Esophagus squamous epithelium (tissue), 5 donors: ENCODE data around the gene TUB. TPM values are rescaled to one million over a fixed set of nuclear protein-coding genes. Genes with fewer than 3 reads are reported as not detected.

Source experiments
- DNase-seq: peaks from one replicate; lab custom pipeline; 2025; lab: John Stamatoyannopoulos, UW
- H3K27ac ChIP-seq, 4 donors: fragments of 200-600 bp; sonication (generic); one replicate each; pipeline ENCODE4 v1.5.1; 2016 to 2019; ENCODE audit warnings: mild to moderate bottlenecking in 1 of 4
- H3K27me3 ChIP-seq, 4 donors: fragments of 200-600 bp; sonication (generic); 1 replicate in 3 of 4; 2 replicates in 1 of 4; pipeline versions ENCODE4 v1.5.1 to v1.6.0; 2017 to 2021; ENCODE audit warnings: antibody characterized with exemption in 1 of 4
- H3K36me3 ChIP-seq, 3 donors: fragments of 200-600 bp; sonication (generic); one replicate each; pipeline ENCODE4 v1.5.1; 2016 to 2019
- H3K4me1 ChIP-seq, 3 donors: fragments of 200-600 bp; sonication (generic); one replicate each; pipeline ENCODE4 v1.5.1; 2017 to 2019
- H3K4me3 ChIP-seq, 4 donors: fragments of 200-600 bp; sonication (generic); 1 replicate in 3 of 4; 2 replicates in 1 of 4; pipeline ENCODE4 v1.5.1; 2016 to 2019; ENCODE audit warnings: mild to moderate bottlenecking in 2 of 4, moderate library complexity in 1 of 4
- H3K9me3 ChIP-seq, 3 donors: fragments of 200-600 bp; sonication (generic); one replicate each; pipeline ENCODE4 v1.5.1; 2016 to 2019
- POLR2A ChIP-seq, 4 donors: fragments of 450-650 bp; IDR thresholded peaks; one replicate each; pipeline ENCODE4 v1.6.1; 2017; ENCODE audit warnings: antibody characterized with exemption in 4 of 4, mild to moderate bottlenecking in 4 of 4, moderate library complexity in 3 of 4
- WGBS, 2 donors: methylation state at CpG; one replicate each; pipeline ENCODE4 v1.1.5; 2018; 5-methylcytosine and 5-hydroxymethylcytosine counted together
- intact Hi-C: fragments of 100-400 bp; cut with DNase I; formaldehyde crosslinking; loops from one replicate; pipeline ENCODE4 v1.15.0; 2022
- total RNA-seq, 4 donors: library from RNA; depleted of rRNA; stranded (reverse); fragments of >200 nt; gene quantifications; one replicate each; pipeline ENCODE4 v1.1.0, GENCODE V29; 2016
- TF ChIP-seq, protein P1 (sequence below), 6 experiments: fragments of 450-650 bp in 4 of 6; fragments of 200-600 bp in 2 of 6; sonication (generic) in 2 of 6; IDR thresholded peaks; one replicate each; pipeline ENCODE4 v1.5.1; 2016 to 2019; ENCODE audit warnings: antibody characterized with exemption in 6 of 6, mild to moderate bottlenecking in 4 of 6, moderate library complexity in 4 of 6
- donor health status: DM: yes; HTN: yes; CAD: no.

TUB gene
- total RNA-seq, 4 donors from 2014 or later, result 1.7 to 6.1 (median 2.4) TPM

DNA sequence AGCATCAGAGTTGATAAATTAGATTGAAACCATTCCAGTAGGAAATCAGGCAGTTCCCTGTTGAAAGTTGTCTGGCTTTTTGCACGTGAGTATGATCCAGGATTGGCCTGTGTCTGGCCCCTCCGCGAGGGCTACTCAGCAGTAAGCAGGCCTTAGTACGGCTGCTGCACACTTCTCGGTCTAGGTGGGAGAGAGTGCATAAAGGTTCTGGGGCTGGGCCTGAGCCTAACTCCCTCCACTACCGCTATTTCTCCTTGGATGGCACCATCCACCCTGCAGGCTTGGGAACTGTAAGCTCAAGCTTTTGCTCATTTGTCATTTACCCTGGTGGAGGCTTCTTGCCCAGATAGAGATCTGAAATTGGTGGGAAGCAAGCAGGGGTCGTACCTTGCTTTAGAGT, 22.0 kb downstream of the TUB start:
- no peaks in the 10 kb centered on the region for H3K4me1 ChIP-seq
- no peaks in the 10 kb centered on the region for H3K9me3 ChIP-seq
- 70 to 90% methylated on average over 3 to 6 of the region's 7 CpGs for WGBS, 2 donors
- intact Hi-C loops, result no loop called here
- no peak for DNase-seq
- H3K4me3 ChIP-seq, result no peak overlapping the region
- H3K27me3 ChIP-seq, result no peaks in the 10 kb centered on the region
- peaks cover 0 to 76% (median 0%) of the 10 kb centered on the region in 3 donors for H3K36me3 ChIP-seq
- TF ChIP-seq, protein P1, sequence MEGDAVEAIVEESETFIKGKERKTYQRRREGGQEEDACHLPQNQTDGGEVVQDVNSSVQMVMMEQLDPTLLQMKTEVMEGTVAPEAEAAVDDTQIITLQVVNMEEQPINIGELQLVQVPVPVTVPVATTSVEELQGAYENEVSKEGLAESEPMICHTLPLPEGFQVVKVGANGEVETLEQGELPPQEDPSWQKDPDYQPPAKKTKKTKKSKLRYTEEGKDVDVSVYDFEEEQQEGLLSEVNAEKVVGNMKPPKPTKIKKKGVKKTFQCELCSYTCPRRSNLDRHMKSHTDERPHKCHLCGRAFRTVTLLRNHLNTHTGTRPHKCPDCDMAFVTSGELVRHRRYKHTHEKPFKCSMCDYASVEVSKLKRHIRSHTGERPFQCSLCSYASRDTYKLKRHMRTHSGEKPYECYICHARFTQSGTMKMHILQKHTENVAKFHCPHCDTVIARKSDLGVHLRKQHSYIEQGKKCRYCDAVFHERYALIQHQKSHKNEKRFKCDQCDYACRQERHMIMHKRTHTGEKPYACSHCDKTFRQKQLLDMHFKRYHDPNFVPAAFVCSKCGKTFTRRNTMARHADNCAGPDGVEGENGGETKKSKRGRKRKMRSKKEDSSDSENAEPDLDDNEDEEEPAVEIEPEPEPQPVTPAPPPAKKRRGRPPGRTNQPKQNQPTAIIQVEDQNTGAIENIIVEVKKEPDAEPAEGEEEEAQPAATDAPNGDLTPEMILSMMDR (IDR thresholded peaks at IDR 0.05), result no peak
- TF ChIP-seq POLR2A (IDR thresholded peaks at IDR 0.05), result no peak
- H3K27ac ChIP-seq, result no peak overlapping the region

DNA sequence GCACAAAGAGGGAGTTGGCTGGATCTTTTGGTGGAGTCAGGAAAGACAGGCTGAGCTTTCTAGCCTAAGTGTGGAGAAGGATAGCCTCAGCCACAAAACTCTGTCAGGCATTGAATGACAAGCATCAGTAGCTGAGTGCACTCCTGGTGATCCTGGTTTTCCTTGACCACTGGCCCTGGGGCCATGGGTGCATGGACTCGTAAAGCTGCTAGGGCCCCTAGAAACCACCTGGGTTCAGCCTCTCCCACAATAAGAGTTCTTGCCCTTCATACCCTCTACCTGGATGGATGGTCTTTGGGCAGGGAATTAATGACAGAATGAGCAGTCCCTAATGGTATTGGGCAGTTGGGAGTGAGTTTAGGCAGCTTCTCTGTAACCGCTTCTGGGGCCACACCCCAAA, 22.9 kb downstream of the TUB start:
- H3K4me1 ChIP-seq, result no peaks in the 10 kb centered on the region
- peaks cover 0 to 83% (median 0%) of the 10 kb centered on the region in 3 donors for H3K36me3 ChIP-seq
- no peaks in the 10 kb centered on the region for H3K9me3 ChIP-seq
- DNase-seq, result no peak
- WGBS, 2 donors, result 100% methylated on average over 1 of the region's 2 CpGs
- TF ChIP-seq POLR2A (IDR thresholded peaks at IDR 0.05), result no peak
- TF ChIP-seq, protein P1 (IDR thresholded peaks at IDR 0.05), result no peak
- H3K27ac ChIP-seq, result no peak overlapping the region
- no peaks in the 10 kb centered on the region for H3K27me3 ChIP-seq
- H3K4me3 ChIP-seq, result no peak overlapping the region
- intact Hi-C loops, result no loop called here

DNA sequence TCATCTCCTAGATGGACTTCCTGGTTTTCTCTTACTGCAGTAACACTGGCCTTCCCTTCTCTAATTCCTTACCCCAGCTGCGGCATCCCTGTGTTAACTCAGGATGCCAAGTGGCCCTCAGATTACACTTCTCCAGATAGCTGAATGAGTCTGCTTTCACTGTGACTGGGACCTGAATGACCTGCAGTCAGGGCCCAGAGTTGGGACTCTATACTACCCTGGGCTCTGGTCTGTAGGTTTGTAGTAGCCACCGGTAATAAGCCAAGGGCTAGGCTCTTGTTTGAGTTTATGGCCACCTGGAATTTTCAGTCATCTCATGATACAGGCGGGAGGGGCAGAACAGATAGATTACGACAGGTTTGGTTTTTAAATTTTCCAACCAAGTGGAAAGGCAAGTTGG, 24.1 kb downstream of the TUB start:
- no peak overlapping the region for H3K27ac ChIP-seq
- no peak overlapping the region for H3K4me3 ChIP-seq
- no peak for TF ChIP-seq POLR2A (IDR thresholded peaks at IDR 0.05)
- TF ChIP-seq, protein P1 (IDR thresholded peaks at IDR 0.05), result no peak
- 87 to 100% methylated on average over 2 to 3 of the region's 4 CpGs for WGBS, 2 donors
- H3K9me3 ChIP-seq, result no peaks in the 10 kb centered on the region
- H3K36me3 ChIP-seq, result peaks cover 0 to 89% (median 0%) of the 10 kb centered on the region in 3 donors
- no peaks in the 10 kb centered on the region for H3K4me1 ChIP-seq
- intact Hi-C loops, result no loop called here
- H3K27me3 ChIP-seq, result no peaks in the 10 kb centered on the region
- no peak for DNase-seq

DNA sequence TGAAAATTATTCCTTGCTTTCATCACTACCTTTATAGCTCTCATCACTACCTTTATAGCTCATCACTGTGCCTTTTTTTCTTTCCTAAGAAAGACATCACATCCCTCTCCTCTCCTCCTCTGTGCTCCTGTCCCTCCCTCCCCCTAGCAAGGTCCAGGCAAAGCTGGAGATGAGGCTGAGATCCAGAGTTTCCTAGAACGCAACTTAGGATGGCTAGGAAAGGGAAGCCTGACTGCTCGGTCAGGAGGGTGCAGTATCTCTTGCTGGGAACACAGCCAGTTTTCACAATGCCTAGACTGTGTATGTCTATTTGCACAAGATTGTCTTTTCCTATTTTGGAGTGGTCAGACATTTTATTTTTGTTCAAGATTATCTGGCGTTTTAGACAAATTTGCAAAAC, 24.7 kb downstream of the TUB start:
- TF ChIP-seq, protein P1 (IDR thresholded peaks at IDR 0.05), result no peak
- TF ChIP-seq POLR2A (IDR thresholded peaks at IDR 0.05), result no peak

DNA sequence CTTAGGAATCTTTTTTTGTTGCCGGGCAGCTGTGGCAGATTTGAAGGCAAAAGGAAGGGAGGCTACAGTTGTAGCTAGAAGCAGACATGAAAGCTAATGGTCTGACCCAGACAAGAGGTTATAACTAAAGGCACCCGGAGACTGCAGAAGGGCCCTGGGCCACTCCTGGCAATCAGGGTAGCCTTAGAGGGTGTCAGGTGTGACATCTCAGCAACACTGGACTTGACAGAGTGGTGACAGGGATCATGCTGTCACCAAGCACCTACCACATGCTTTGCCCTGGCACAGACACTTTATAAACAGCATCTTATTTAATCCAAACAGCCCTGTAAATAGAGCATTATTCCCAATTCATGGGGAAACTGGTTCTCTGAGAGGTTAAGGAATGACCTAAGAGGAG, 25.7 kb downstream of the TUB start:
- Histone ChIP-seq H3K27ac (no peak overlapping the region), H3K4me1 (peaks cover 0 to 6% (median 0%) of the 10 kb centered on the region in 3 donors), H3K27me3 (no peaks in the 10 kb centered on the region), H3K9me3 (no peaks in the 10 kb centered on the region), H3K4me3 (no peak overlapping the region), H3K36me3 (peaks cover 0 to 84% (median 0%) of the 10 kb centered on the region in 3 donors)
- intact Hi-C loops, result no loop called here
- no peak for DNase-seq
- WGBS, 2 donors, result 71 to 79% methylated on average over 1 to 2 of the region's 2 CpGs
- TF ChIP-seq, protein P1 (IDR thresholded peaks at IDR 0.05), result no peak
- TF ChIP-seq POLR2A (IDR thresholded peaks at IDR 0.05), result no peak

More for the DNA sequence above, 24.7 kb downstream of the TUB start:
- Histone ChIP-seq H3K27ac (no peak overlapping the region), H3K27me3 (no peaks in the 10 kb centered on the region), H3K9me3 (no peaks in the 10 kb centered on the region), H3K4me1 (peaks cover 0 to 3% (median 0%) of the 10 kb centered on the region in 3 donors), H3K4me3 (no peak overlapping the region), H3K36me3 (peaks cover 0 to 89% (median 0%) of the 10 kb centered on the region in 3 donors)
- no peak for DNase-seq
- WGBS, 2 donors, result 71 to 87% methylated on average over 3 of the region's 3 CpGs
- intact Hi-C loops, result no loop called here
